IMR-90 (cell line): ENCODE results near the gene ME2. TPM values are rescaled to one million over a fixed set of nuclear protein-coding genes. Genes with fewer than 3 reads are reported as not detected.
"Not testable (repeated sequence)": the region's sequence is repeated elsewhere in the genome, so short reads cannot be mapped to it uniquely, and the experiment has no call there.

ENCODE experiments used
- ATAC-seq: fragments of 200-7000 bp; cut with Tn5 transposase; 2 replicates; pipeline ENCODE4 v1.9.1; 2020; ENCODE audit warnings: low read depth, mild to moderate bottlenecking, moderate library complexity
- BruUV-seq: library from RNA; stranded (reverse); fragments of 400-500 nt; replicated peaks from 2 replicates; lab custom pipeline; 2021; lab: Mats Ljungman, UMichigan
- CTCF ChIA-PET: fragments of 300-600 bp; formaldehyde crosslinking; extraction: SDS; loops from one replicate; lab custom pipeline; 2021; ENCODE audit warnings: antibody characterized with exemption; lab: Yijun Ruan, JAX
- POLR2A ChIA-PET: fragments of 300-600 bp; sonication (Branson Sonifier 250); formaldehyde crosslinking; loops from one replicate; lab custom pipeline; 2022; ENCODE audit warnings: antibody characterized with exemption; ENCODE audit not compliant: unreplicated experiment; lab: Charles Lee
- DNase-seq: peaks from one replicate; pipeline ENCODE4 v3.0.0; 2013
- H2AFZ ChIP-seq: replicated peaks from 2 replicates; pipeline ENCODE3; 2013; ENCODE audit warnings: low read length, mild to moderate bottlenecking; ENCODE audit not compliant: poor library complexity
- H2AK5ac ChIP-seq: 2 replicates; pipeline ENCODE4 v1.6.1; 2013; ENCODE audit warnings: low read depth, low read length, inconsistent platforms
- H2AK9ac ChIP-seq: replicated peaks from 2 replicates; pipeline ENCODE3; 2013; ENCODE audit warnings: mild to moderate bottlenecking, low read depth, low read length, moderate library complexity; ENCODE audit not compliant: poor library complexity
- H2BK120ac ChIP-seq: 2 replicates; pipeline ENCODE4 v1.6.1; 2013; ENCODE audit warnings: low read depth, low read length, inconsistent platforms
- H2BK15ac ChIP-seq: 3 replicates; pipeline ENCODE4 v1.6.1; 2013; ENCODE audit warnings: low read depth, low read length, inconsistent platforms
- H2BK20ac ChIP-seq: 2 replicates; pipeline ENCODE4 v1.6.1; 2013; ENCODE audit warnings: low read depth, mild to moderate bottlenecking, inconsistent platforms, low read length, moderate library complexity
- H2BK5ac ChIP-seq: 2 replicates; pipeline ENCODE4 v1.6.1; 2013; ENCODE audit warnings: mild to moderate bottlenecking, low read depth, low read length, inconsistent platforms; ENCODE audit not compliant: poor library complexity, severe bottlenecking
- H3K14ac ChIP-seq: replicated peaks from 2 replicates; pipeline ENCODE4 v1.6.1; 2013; ENCODE audit warnings: low read depth, low read length, inconsistent platforms
- H3K18ac ChIP-seq: 2 replicates; pipeline ENCODE4 v1.6.1; 2013; ENCODE audit warnings: low read depth, low read length, control low read depth
- H3K23ac ChIP-seq: 2 replicates; pipeline ENCODE4 v1.6.1; 2013; ENCODE audit warnings: low read depth, low read length, inconsistent platforms
- H3K27ac ChIP-seq: 2 replicates; pipeline ENCODE4 v1.5.1; 2013; ENCODE audit warnings: mild to moderate bottlenecking, control low read depth, low read length; ENCODE audit not compliant: insufficient read depth
- H3K27me3 ChIP-seq: 2 replicates; pipeline ENCODE4 v1.6.1; 2013; ENCODE audit warnings: low read length; ENCODE audit not compliant: control insufficient read depth, insufficient read depth
- H3K36me3 ChIP-seq: 2 replicates; pipeline ENCODE4 v1.6.1; 2013; ENCODE audit warnings: low read length, mixed read lengths; ENCODE audit not compliant: control insufficient read depth, insufficient read depth
- H3K4ac ChIP-seq: 2 replicates; pipeline ENCODE4 v1.6.1; 2013; ENCODE audit warnings: low read depth, low read length, inconsistent platforms
- H3K4me1 ChIP-seq: 2 replicates; pipeline ENCODE4 v1.6.1; 2013; ENCODE audit warnings: low read length, mixed read lengths; ENCODE audit not compliant: control insufficient read depth, insufficient read depth
- H3K4me2 ChIP-seq: 2 replicates; pipeline ENCODE4 v1.6.1; 2013; ENCODE audit warnings: low read depth, mild to moderate bottlenecking, control low read depth, low read length, moderate library complexity
- H3K4me3 ChIP-seq: 2 replicates; pipeline ENCODE4 v1.5.1; 2013; ENCODE audit warnings: low read depth, mild to moderate bottlenecking, control low read depth, low read length, moderate library complexity; ENCODE audit not compliant: insufficient read depth
- H3K56ac ChIP-seq: 2 replicates; pipeline ENCODE4 v1.6.1; 2013; ENCODE audit warnings: low read length, inconsistent platforms; ENCODE audit not compliant: insufficient read depth; ENCODE audit errors: extremely low read depth
- H3K79me1 ChIP-seq, 2 experiments: 2 replicates each; pipeline ENCODE4 v1.6.1; 2013; ENCODE audit warnings: low read length in 2 of 2, inconsistent platforms in 1 of 2, low read depth in 1 of 2
- H3K9ac ChIP-seq: 2 replicates; pipeline ENCODE4 v1.6.1; 2013; ENCODE audit warnings: low read depth, low read length, control low read depth
- H3K9me1 ChIP-seq: 2 replicates; pipeline ENCODE4 v1.6.1; 2013; ENCODE audit warnings: low read length, inconsistent platforms; ENCODE audit not compliant: insufficient read depth
- H3K9me3 ChIP-seq: 2 replicates; pipeline ENCODE4 v1.6.1; 2013; ENCODE audit warnings: low read length; ENCODE audit not compliant: control insufficient read depth, insufficient read depth
- H4K20me1 ChIP-seq: 2 replicates; pipeline ENCODE4 v1.6.1; 2013; ENCODE audit warnings: low read length, inconsistent platforms; ENCODE audit not compliant: insufficient read depth
- H4K5ac ChIP-seq: 2 replicates; pipeline ENCODE4 v1.6.1; 2013; ENCODE audit warnings: mild to moderate bottlenecking, low read depth, low read length, control low read depth
- H4K8ac ChIP-seq, 2 experiments: 2 replicates each; pipeline ENCODE4 v1.6.1; 2013; ENCODE audit warnings: low read depth in 2 of 2, low read length in 2 of 2, control low read depth in 1 of 2, inconsistent platforms in 1 of 2
- H4K91ac ChIP-seq: 2 replicates; pipeline ENCODE4 v1.6.1; 2013; ENCODE audit warnings: low read depth, low read length, inconsistent platforms; ENCODE audit not compliant: insufficient read depth
- whole genome bisulfite sequencing, 2 experiments: methylation state at CpG; one replicate each; pipeline versions ENCODE4 v1.1.5 to v1.1.7; 2013; ENCODE audit warnings: missing lambda C conversion rate in 2 of 2; ENCODE audit not compliant: insufficient read length in 1 of 2; ENCODE audit errors: extremely low coverage in 2 of 2; 5-methylcytosine and 5-hydroxymethylcytosine counted together
- dilution Hi-C: fragments of 300-500 bp; cut with HindIII; formaldehyde crosslinking; loops from one replicate; pipeline ENCODE4 v1.14.3; 2018; ENCODE audit warnings: low sequenced_read_pairs; ENCODE audit not compliant: unreplicated experiment
- in situ Hi-C: fragments of 300-500 bp; cut with MboI; formaldehyde crosslinking; loops from 3 replicates; pipeline ENCODE4 v1.14.3; 2019; ENCODE audit warnings: low sequenced_read_pairs, inconsistent platforms, mixed read lengths
- intact Hi-C: fragments of 100-400 bp; cut with micrococcal nuclease; formaldehyde crosslinking; loops from 2 replicates; pipeline ENCODE4 v1.10.0; 2022
- polyA plus RNA-seq, 3 experiments: library from polyadenylated mRNA; depleted of rRNA; stranded (reverse); fragments of >200 nt; gene quantifications; 2 replicates each; pipeline ENCODE4 v1.2.3, GENCODE V29; 2012; ENCODE audit warnings: low replicate concordance in 1 of 3
- total RNA-seq: library from RNA; depleted of rRNA; stranded (reverse); fragments of >200 nt; gene quantifications from 2 replicates; pipeline ENCODE4 v1.2.3, GENCODE V29; 2012

Gene ME2
- total and polyA plus RNA-seq, 2 of the 4 experiments (the other 2 are of a cell fraction), result 29.7 to 32.6 TPM

GRCh38 chr18:50880944-50881343 is 2.0 kb downstream of the ME2 start:
- DNase-seq, H3K56ac ChIP-seq, BruUV-seq, H3K9me3 ChIP-seq, H2AK9ac ChIP-seq, H3K18ac ChIP-seq, H3K4me3 ChIP-seq, ATAC-seq, H2BK20ac ChIP-seq, H3K27ac ChIP-seq, H3K4ac ChIP-seq, in situ Hi-C loops, H3K9ac ChIP-seq, H3K4me2 ChIP-seq, H3K14ac ChIP-seq, H2BK15ac ChIP-seq, H2AK5ac ChIP-seq, dilution Hi-C loops, H3K9me1 ChIP-seq, H4K8ac ChIP-seq, H4K5ac ChIP-seq, H2AFZ ChIP-seq, POLR2A ChIA-PET, H4K20me1 ChIP-seq, H3K4me1 ChIP-seq, H3K36me3 ChIP-seq, H4K91ac ChIP-seq, H2BK120ac ChIP-seq, H3K27me3 ChIP-seq, H2BK5ac ChIP-seq, CTCF ChIA-PET: not testable (repeated sequence)
- Histone ChIP-seq H3K79me1 (peaks cover 11 to 26% of the 10 kb centered on the region in 2 experiments; a peak in 3 of 4 replicates), H3K23ac (0 out of 2 replicates have a peak overlapping the region, but pooled peaks have one; percentile 17)
- intact Hi-C loops, result loop anchor here (2.0 kb wide), 1 partner anchor 88 kb away; the partner anchor contains the start of gene ELAC1
- no CpG with 5 or more reads among the region's 9 CpGs for WGBS, 2 experiments
